DMS153 treated with DMSO at 0.1 percent for 48 hours (cell line): ENCODE results near the gene NTN1.
"Not testable (repeated sequence)": the region's sequence is repeated elsewhere in the genome, so short reads cannot be mapped to it uniquely, and the experiment has no call there.

Source experiments
- DNase-seq: peaks from one replicate; lab custom pipeline; 2025; ENCODE audit not compliant: unreplicated experiment; lab: John Stamatoyannopoulos, UW

The NTN1 gene

GRCh38 chr17:9241774-9242496 is 220.6 kb downstream of the NTN1 start:
- DNase-seq, result no peak

- DNase-seq, result no peak
These were observed 221.2 kb downstream of the NTN1 start for GRCh38 chr17:9242497-9242881.

GRCh38 chr17:9242983-9243382 is 221.7 kb downstream of the NTN1 start:
- DNase-seq, result no peak

GRCh38 chr17:9244066-9245052 is 223.0 kb downstream of the NTN1 start:
- DNase-seq, result no peak

- no peak for DNase-seq
These were observed 226.2 kb downstream of the NTN1 start for GRCh38 chr17:9247401-9247938.

- DNase-seq, result no peak
These were observed 228.1 kb downstream of the NTN1 start for GRCh38 chr17:9249245-9249953.

GRCh38 chr17:9251273-9251672 is 230.0 kb downstream of the NTN1 start:
- DNase-seq, result no peak

- DNase-seq, result no peak
These were observed 232.0 kb downstream of the NTN1 start for GRCh38 chr17:9253308-9253707.

- no peak for DNase-seq
These were observed 233.5 kb downstream of the NTN1 start for GRCh38 chr17:9254841-9255240.

GRCh38 chr17:9255833-9256232 is 234.5 kb downstream of the NTN1 start:
- DNase-seq, result no peak

- no peak for DNase-seq
These were observed 235.0 kb downstream of the NTN1 start for GRCh38 chr17:9256361-9256750.

- no peak for DNase-seq
These were observed 235.7 kb downstream of the NTN1 start for GRCh38 chr17:9256751-9257629.

- not testable (repeated sequence) for DNase-seq
These were observed 236.3 kb downstream of the NTN1 start for GRCh38 chr17:9257630-9257965.

- DNase-seq, result no peak
These were observed 237.1 kb downstream of the NTN1 start for GRCh38 chr17:9258115-9259015.

GRCh38 chr17:9259419-9259818 is 238.1 kb downstream of the NTN1 start:
- DNase-seq, result no peak

- DNase-seq, result no peak
These were observed 240.0 kb downstream of the NTN1 start for GRCh38 chr17:9261081-9262012.

- DNase-seq, result no peak
These were observed 244.8 kb downstream of the NTN1 start for GRCh38 chr17:9266031-9266680.

- DNase-seq, result no peak
These were observed 245.4 kb downstream of the NTN1 start for GRCh38 chr17:9266697-9267117.
